Omental fat pad (tissue), 4 donors: ENCODE results near the gene ATP6AP1. TPM values are rescaled to one million over a fixed set of nuclear protein-coding genes. Genes with fewer than 3 reads are reported as not detected.

Experiments used
- ATAC-seq: fragments of 150-250 bp; one replicate; pipeline ENCODE4 v1.9.1; 2016; ENCODE audit warnings: mild to moderate bottlenecking, moderate library complexity; ENCODE audit not compliant: low FRiP score
- DNase-seq: peaks from one replicate; pipeline ENCODE4 v3.0.0-alpha.2; 2019; ENCODE audit warnings: low spot score
- CTCF ChIP-seq, 3 donors: fragments of 450-650 bp; IDR thresholded peaks; one replicate each; pipeline ENCODE4 v1.5.1; 2016 to 2017; ENCODE audit warnings: antibody characterized with exemption in 3 of 3, mild to moderate bottlenecking in 3 of 3, moderate library complexity in 2 of 3
- total RNA-seq, 4 donors: library from RNA; depleted of rRNA; stranded (reverse); fragments of >200 nt; gene quantifications; one replicate each; pipeline ENCODE4 v1.1.0, GENCODE V29; 2016

ATP6AP1 gene
- total RNA-seq, 4 donors from 2014 or later: 23.8 to 51.8 (median 37.2) TPM

DNA sequence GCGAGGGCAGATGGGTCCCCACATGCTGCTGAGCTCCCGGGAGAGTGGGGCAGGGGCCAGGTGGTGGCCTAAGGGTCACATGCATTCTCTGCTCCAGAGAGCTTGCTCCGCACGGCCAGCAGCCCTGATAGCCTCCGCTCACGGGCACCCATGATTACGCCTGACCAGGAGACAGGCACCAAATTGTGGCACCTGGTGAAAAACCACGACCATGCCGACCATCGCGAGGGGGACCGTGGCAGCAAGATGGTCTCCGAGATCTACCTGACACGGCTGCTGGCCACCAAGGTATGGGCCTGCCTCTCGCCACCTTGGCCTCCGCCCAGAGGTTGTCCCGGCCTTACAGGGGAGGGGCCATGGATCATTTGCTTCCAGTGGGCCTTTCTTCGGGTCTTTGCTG lies 41.4 kb downstream of the ATP6AP1 start:
- TF ChIP-seq CTCF (IDR thresholded peaks at IDR 0.05): no peak
- ATAC-seq: no peak
- no peak for DNase-seq

GRCh38 chrX:154470434-154470833 lies 42.0 kb downstream of the ATP6AP1 start:
- no peak for TF ChIP-seq CTCF (IDR thresholded peaks at IDR 0.05)
- no peak for DNase-seq
- no peak for ATAC-seq

DNA sequence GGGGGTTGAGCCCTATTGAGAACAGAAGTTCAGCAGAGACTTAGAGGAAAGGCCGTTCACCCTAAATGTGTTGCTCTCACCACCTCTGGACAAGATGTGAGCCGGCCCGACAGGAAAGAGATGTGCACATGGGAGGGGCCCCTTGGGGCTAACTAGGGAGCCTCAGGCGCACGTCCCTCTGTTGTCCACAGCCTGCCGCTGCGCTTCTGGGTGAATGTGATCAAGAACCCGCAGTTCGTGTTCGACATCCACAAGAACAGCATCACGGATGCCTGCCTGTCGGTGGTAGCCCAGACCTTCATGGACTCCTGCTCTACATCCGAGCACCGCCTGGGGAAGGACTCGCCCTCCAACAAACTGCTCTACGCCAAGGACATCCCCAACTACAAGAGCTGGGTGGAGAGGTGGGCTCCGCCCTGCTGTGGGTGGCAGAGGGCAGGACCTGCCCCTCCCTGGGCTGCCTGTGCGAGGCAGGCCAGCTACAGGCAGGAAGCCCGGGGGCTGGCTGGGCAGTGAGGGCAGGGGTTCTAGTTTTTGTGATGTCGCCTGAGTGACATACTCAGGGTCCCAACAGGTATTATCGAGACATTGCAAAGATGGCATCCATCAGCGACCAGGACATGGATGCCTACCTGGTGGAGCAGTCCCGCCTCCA lies 42.6 kb downstream of the ATP6AP1 start:
- ATAC-seq: no peak

DNA sequence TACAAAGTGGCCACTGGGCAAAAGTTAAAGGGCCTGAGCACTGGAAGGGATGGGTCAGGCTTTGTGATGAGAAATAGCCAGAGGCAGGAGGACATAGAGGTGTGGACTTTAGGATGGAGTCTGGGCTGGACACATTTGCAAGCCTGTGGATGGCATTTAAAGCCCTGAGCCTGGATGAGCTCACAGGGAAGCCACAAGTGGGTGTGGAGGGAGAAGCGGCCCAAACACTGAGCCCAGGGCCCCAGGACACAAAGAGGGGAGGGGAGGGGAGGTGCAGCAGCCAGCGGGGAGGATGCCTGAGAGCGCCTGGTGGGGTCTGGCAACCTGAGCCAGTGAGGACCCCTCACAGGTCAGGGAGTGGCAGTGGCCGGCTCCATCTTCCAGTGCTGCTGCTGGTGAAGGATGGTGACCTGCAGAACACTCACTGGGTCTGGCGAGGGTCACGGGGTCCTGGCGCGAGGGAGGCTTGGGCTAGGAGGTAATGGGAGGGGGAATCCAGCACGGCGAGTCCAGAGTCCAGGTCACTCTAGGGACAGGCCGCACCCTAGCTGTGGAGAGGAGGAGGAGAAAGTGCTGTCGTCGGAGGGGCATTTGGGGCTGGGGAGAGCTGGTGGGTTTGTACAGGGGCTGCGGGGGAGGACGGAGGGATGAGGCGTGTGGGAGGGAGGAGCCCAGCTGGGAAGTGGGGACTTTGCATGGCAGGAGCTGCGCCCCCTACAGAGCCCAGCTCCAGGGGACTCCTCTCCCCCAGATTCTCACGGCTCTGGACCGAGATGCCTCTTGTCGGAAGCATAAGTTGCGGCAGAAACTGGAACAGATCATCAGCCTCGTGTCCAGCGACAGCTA lies 43.6 kb downstream of the ATP6AP1 start:
- no peak for DNase-seq
- no peak for TF ChIP-seq CTCF (IDR thresholded peaks at IDR 0.05)
- no peak for ATAC-seq

More for the DNA sequence above, 42.6 kb downstream of the ATP6AP1 start:
- TF ChIP-seq CTCF (IDR thresholded peaks at IDR 0.05): no peak
- DNase-seq: no peak

DNA sequence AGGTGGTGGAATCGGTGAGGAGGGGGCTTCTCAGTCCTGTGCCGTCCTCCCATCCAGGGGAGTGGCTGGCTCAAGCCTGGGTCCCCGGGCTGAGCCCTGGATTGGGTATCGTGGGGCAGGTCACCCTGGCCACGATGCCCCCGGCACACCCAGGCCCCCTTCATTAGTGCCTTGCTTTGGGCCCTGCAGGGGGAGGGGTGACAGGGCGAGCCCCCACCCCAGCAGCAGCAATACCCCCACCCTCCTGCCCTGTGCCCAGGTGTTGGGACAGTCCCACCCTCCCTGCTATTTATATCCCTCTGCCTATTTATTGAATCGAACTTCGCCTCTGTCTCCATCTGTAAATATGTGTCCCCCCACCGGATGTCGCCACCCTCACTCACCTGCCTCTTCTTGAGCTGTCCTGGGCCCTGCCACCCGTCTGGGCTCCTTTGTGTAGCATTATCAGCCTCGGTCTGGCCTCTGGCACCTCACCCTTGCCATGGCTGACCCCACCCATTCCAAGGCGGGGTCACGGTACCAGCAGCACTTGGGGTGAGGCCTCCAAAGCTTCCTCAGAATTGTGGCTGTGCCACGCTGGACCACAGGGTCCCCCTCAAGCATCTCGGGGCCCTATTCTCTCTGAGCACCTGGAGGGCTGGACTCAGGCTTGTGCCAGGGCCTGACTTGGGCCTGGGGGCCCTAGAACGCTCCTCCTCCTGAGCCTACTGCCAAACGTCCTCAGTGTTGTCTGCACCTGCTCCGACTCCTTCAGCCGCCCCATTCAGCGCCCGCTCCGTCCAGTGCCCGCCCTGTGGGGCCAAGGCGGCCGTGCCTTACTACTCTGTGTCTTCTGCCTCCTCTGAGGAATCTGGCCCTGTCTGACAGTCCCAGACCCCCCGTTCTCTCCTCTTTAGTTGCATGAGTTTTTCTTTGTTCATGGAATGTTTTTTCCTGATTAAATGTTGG lies 44.5 kb downstream of the ATP6AP1 start:
- no peak for DNase-seq
- no peak for ATAC-seq
- TF ChIP-seq CTCF (IDR thresholded peaks at IDR 0.05): no peak

- no peak for ATAC-seq
Observed at GRCh38 chrX:154473683-154474082, 45.2 kb downstream of the ATP6AP1 start.

More at GRCh38 chrX:154473683-154474082, 45.2 kb downstream of the ATP6AP1 start:
- no peak for TF ChIP-seq CTCF (IDR thresholded peaks at IDR 0.05)
- no peak for DNase-seq
